ENCODE data around the gene GALNT9.
"Not testable (repeated sequence)": the region's sequence is repeated elsewhere in the genome, so short reads cannot be mapped to it uniquely, and the experiment has no call there.

- TF ChIP-seq EZH2 (IDR thresholded peaks at IDR 0.05; ENCODE audit: low read length, missing control alignments); CTCF (conservative IDR thresholded peaks at IDR 0.05 in 1 of 2, IDR thresholded peaks at IDR 0.05 in 1 of 2; ENCODE audit: low read depth in 1 of 2, low read length in 2 of 2): not testable (repeated sequence)
Measured at GRCh38 chr12:132195242-132195641, 134.1 kb downstream of the GALNT9 start.
